ENCODE results near the gene GRM8.

DNA sequence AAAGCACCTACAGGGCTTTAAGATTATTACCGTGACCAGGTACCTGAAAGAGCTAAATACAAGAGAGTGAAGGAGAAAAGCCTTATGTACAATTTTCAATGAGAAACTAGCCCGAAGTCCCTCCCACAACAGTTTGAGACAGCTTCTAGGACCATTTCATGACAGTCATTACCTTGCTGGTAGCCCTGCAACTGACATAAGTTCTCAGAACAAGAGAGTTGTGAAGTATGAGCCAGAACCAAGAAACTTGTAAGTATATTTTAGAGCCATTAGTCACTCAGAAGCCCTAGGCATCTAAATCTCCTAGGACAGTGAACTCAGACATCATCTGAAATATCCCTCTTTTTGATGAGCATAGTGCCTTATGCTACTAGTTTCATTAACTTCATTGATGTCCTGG, 792.1 kb downstream of the GRM8 start:
- TF ChIP-seq POLR2AphosphoS5 (IDR thresholded peaks at IDR 0.05) (no peak), CTCF (IDR thresholded peaks at IDR 0.05; ENCODE audit: poor library complexity, severe bottlenecking) (no peak), EP300 (conservative IDR thresholded peaks at IDR 0.05; ENCODE audit: poor library complexity, severe bottlenecking) (no peak)

All from neural cell (in vitro differentiated cells).